Measurements from ENCODE around the gene IL1RN.
"Not testable (repeated sequence)": the region's sequence is repeated elsewhere in the genome, so short reads cannot be mapped to it uniquely, and the experiment has no call there.

DNA sequence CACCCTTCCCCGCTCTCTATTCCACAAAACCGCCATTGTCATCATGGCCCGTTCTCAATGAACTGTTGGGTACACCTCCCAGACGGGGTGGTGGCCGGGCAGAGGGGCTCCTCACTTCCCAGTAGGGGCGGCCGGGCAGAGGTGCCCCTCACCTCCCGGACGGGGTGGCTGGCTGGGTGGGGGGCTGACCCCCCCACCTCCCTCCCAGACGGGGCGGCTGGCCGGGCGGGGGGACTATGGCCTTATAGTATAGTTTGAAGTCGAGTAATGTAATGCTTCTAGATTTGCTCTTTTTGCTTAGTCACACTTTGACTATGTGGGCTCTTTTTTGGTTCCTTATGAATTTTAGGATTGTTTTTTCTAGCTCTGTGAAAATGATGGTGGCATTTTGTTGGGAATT, 31.1 kb upstream of the IL1RN start:
- not testable (repeated sequence) for TF ChIP-seq EZH2 (IDR thresholded peaks at IDR 0.05; ENCODE audit: insufficient read depth, poor library complexity, severe bottlenecking); EZH2phosphoT487 (IDR thresholded peaks at IDR 0.05; ENCODE audit: insufficient read depth, low read depth)
